ENCODE results near the gene RSRC2.
A peak's percentile ranks its signal among the peaks of the same experiment; 100 is the strongest.

The RSRC2 gene

GRCh38 chr12:122519418-122519817 is 7.3 kb downstream of the RSRC2 start:
- TF ChIP-seq REST (IDR thresholded peaks at IDR 0.05; ENCODE audit: insufficient read depth in 1 of 2, low read depth in 2 of 2, low read length in 2 of 2) (no peak), TAF1 (IDR thresholded peaks at IDR 0.05; ENCODE audit: borderline replicate concordance, insufficient read depth, low read length) (no peak), SIN3A (IDR thresholded peaks at IDR 0.05; ENCODE audit: borderline replicate concordance, insufficient read depth, low read length) (no peak), POLR2AphosphoS5 (IDR thresholded peaks at IDR 0.05; ENCODE audit: low read depth, low read length) (no peak), FOXP2 (optimal IDR thresholded peaks at IDR 0.05; ENCODE audit: borderline replicate concordance, extremely low read depth, extremely low read length, insufficient read depth) (no peak)

- TF ChIP-seq TAF1 (IDR thresholded peaks at IDR 0.05; ENCODE audit: borderline replicate concordance, insufficient read depth, low read length) (no peak), FOXP2 (optimal IDR thresholded peaks at IDR 0.05; ENCODE audit: borderline replicate concordance, extremely low read depth, extremely low read length, insufficient read depth) (no peak), REST (IDR thresholded peaks at IDR 0.05; ENCODE audit: insufficient read depth in 1 of 2, low read depth in 2 of 2, low read length in 2 of 2) (no peak), POLR2AphosphoS5 (IDR thresholded peaks at IDR 0.05; ENCODE audit: low read depth, low read length) (no peak), SIN3A (IDR thresholded peaks at IDR 0.05; ENCODE audit: borderline replicate concordance, insufficient read depth, low read length) (no peak)
Observed at GRCh38 chr12:122518908-122519307, 7.8 kb downstream of the RSRC2 start.

- TF ChIP-seq FOXP2 (optimal IDR thresholded peaks at IDR 0.05; ENCODE audit: borderline replicate concordance, extremely low read depth, extremely low read length, insufficient read depth): no peak
Observed at GRCh38 chr12:122517877-122518276, 8.9 kb downstream of the RSRC2 start.

- no peak for TF ChIP-seq REST (IDR thresholded peaks at IDR 0.05; ENCODE audit: insufficient read depth in 1 of 2, low read depth in 2 of 2, low read length in 2 of 2)
- TF ChIP-seq POLR2AphosphoS5 (IDR thresholded peaks at IDR 0.05; ENCODE audit: low read depth, low read length): 0 out of 2 replicates have a peak, but pooled peaks have one; percentile 28
- no peak for TF ChIP-seq TAF1 (IDR thresholded peaks at IDR 0.05; ENCODE audit: borderline replicate concordance, insufficient read depth, low read length)
Observed at GRCh38 chr12:122516544-122517361, 10.0 kb downstream of the RSRC2 start.

- TF ChIP-seq TAF1 (IDR thresholded peaks at IDR 0.05; ENCODE audit: borderline replicate concordance, insufficient read depth, low read length) (no peak), REST (IDR thresholded peaks at IDR 0.05; ENCODE audit: insufficient read depth in 1 of 2, low read depth in 2 of 2, low read length in 2 of 2) (no peak)
Observed at GRCh38 chr12:122515275-122515674, 11.5 kb downstream of the RSRC2 start.

Measured in PFSK-1 (cell line).